PC-3 (cell line): ENCODE measurements around the gene NHLH1. TPM values are rescaled to one million over a fixed set of nuclear protein-coding genes. Genes with fewer than 3 reads are reported as not detected.
"Not testable (repeated sequence)": the region's sequence is repeated elsewhere in the genome, so short reads cannot be mapped to it uniquely, and the experiment has no call there.

ENCODE experiments used
- ATAC-seq: fragments of 200-7000 bp; cut with Tn5 transposase; 2 replicates; pipeline ENCODE4 v1.9.1; 2020; ENCODE audit warnings: mild to moderate bottlenecking, moderate library complexity
- BruUV-seq: library from RNA; stranded (reverse); fragments of 400-500 nt; replicated peaks from 2 replicates; lab custom pipeline; 2021; lab: Mats Ljungman, UMichigan
- CTCF ChIA-PET: fragments of 300-600 bp; sonication (Branson Sonifier 250); formaldehyde crosslinking; loops from one replicate; lab custom pipeline; 2022; ENCODE audit warnings: antibody characterized with exemption; lab: Charles Lee
- POLR2A ChIA-PET: fragments of 300-600 bp; sonication (Branson Sonifier 250); formaldehyde crosslinking; loops from one replicate; lab custom pipeline; 2022; ENCODE audit warnings: antibody characterized with exemption; ENCODE audit not compliant: unreplicated experiment; lab: Charles Lee
- DNase-seq: peaks from one replicate; pipeline ENCODE4 v3.0.0-alpha.2; 2015
- H2AFZ ChIP-seq: fragments of 300-600 bp; sonication (generic); 2 replicates; pipeline ENCODE4 v1.6.0; 2016; ENCODE audit warnings: antibody characterized with exemption, low read length
- H3F3A ChIP-seq: fragments of 300-600 bp; sonication (generic); one replicate; pipeline ENCODE4 v1.6.0; 2017; ENCODE audit warnings: antibody characterized with exemption, low read length, control low read depth, mild to moderate bottlenecking; ENCODE audit not compliant: unreplicated experiment
- H3K27ac ChIP-seq: fragments of 300-600 bp; sonication (generic); 2 replicates; pipeline ENCODE4 v1.5.1; 2016; ENCODE audit warnings: mild to moderate bottlenecking, low read length
- H3K27me3 ChIP-seq: fragments of 300-600 bp; sonication (generic); 2 replicates; pipeline ENCODE4 v1.6.1; 2016; ENCODE audit warnings: low read length, mixed read lengths
- H3K36me3 ChIP-seq: fragments of 300-600 bp; sonication (generic); 2 replicates; pipeline ENCODE4 v1.6.1; 2016; ENCODE audit warnings: low read depth, mixed run types, low read length, mixed read lengths
- H3K4me1 ChIP-seq: fragments of 300-600 bp; sonication (generic); 2 replicates; pipeline ENCODE4 v1.5.1; 2016; ENCODE audit warnings: low read length; ENCODE audit not compliant: insufficient read depth
- H3K4me2 ChIP-seq: fragments of 300-600 bp; sonication (generic); 2 replicates; pipeline ENCODE4 v1.6.0; 2016; ENCODE audit warnings: low read length
- H3K4me3 ChIP-seq: fragments of 300-600 bp; sonication (generic); 2 replicates; pipeline ENCODE4 v1.5.1; 2016; ENCODE audit warnings: mild to moderate bottlenecking, low read length, mixed read lengths
- H3K79me2 ChIP-seq: fragments of 300-600 bp; sonication (generic); 2 replicates; pipeline ENCODE4 v1.6.1; 2017; ENCODE audit warnings: low read length, mixed read lengths
- H3K9ac ChIP-seq: fragments of 300-600 bp; sonication (generic); 2 replicates; pipeline ENCODE4 v1.6.0; 2016; ENCODE audit warnings: mild to moderate bottlenecking, low read length
- H3K9me2 ChIP-seq: fragments of 300-600 bp; sonication (generic); replicated peaks from 2 replicates; pipeline ENCODE4 v1.6.1; 2016; ENCODE audit warnings: mixed run types, low read length, mixed read lengths
- H3K9me3 ChIP-seq: fragments of 300-600 bp; sonication (generic); 2 replicates; pipeline ENCODE4 v1.6.1; 2016; ENCODE audit warnings: low read length, mixed read lengths
- H4K20me1 ChIP-seq: fragments of 300-600 bp; sonication (generic); 2 replicates; pipeline ENCODE4 v1.6.1; 2016; ENCODE audit warnings: low read length, mixed read lengths
- CTCF ChIP-seq: fragments of 300-600 bp; sonication (generic); conservative IDR thresholded peaks from 2 replicates; pipeline ENCODE4 v1.5.1; 2017; ENCODE audit warnings: antibody characterized with exemption, low read depth, mild to moderate bottlenecking, low read length
- EZH2 ChIP-seq: fragments of 300-600 bp; sonication (generic); IDR thresholded peaks from one replicate; pipeline ENCODE4 v1.6.1; 2017; ENCODE audit warnings: antibody characterized with exemption, mild to moderate bottlenecking, low read length; ENCODE audit not compliant: unreplicated experiment
- EZH2phosphoT487 ChIP-seq: fragments of 300-600 bp; sonication (generic); IDR thresholded peaks from 2 replicates; pipeline ENCODE4 v1.6.1; 2018; ENCODE audit warnings: mild to moderate bottlenecking, antibody characterized with exemption, low read length, borderline replicate concordance
- intact Hi-C: fragments of 100-400 bp; cut with micrococcal nuclease; formaldehyde crosslinking; loops from 2 replicates; pipeline ENCODE4 v1.9.0; 2023
- total RNA-seq: library from RNA; depleted of rRNA; stranded (reverse); fragments of >200 nt; gene quantifications from 2 replicates; pipeline ENCODE4 v1.2.3, GENCODE V29; 2014

NHLH1 gene
- total RNA-seq, 1 experiment from 2014 or later = not detected

- intact Hi-C loops, H3K4me1 ChIP-seq, H3K9ac ChIP-seq, H3K9me3 ChIP-seq, POLR2A ChIA-PET, DNase-seq, H2AFZ ChIP-seq, H3K4me2 ChIP-seq, CTCF ChIA-PET, H3K4me3 ChIP-seq, H3K9me2 ChIP-seq, BruUV-seq, H3F3A ChIP-seq, H3K36me3 ChIP-seq, H4K20me1 ChIP-seq, H3K79me2 ChIP-seq, ATAC-seq, H3K27ac ChIP-seq: not testable (repeated sequence)
- peaks cover 39% of the 10 kb centered on the region for H3K27me3 ChIP-seq
Measured at GRCh38 chr1:160388406-160388805, 21.5 kb downstream of the NHLH1 start.

DNA sequence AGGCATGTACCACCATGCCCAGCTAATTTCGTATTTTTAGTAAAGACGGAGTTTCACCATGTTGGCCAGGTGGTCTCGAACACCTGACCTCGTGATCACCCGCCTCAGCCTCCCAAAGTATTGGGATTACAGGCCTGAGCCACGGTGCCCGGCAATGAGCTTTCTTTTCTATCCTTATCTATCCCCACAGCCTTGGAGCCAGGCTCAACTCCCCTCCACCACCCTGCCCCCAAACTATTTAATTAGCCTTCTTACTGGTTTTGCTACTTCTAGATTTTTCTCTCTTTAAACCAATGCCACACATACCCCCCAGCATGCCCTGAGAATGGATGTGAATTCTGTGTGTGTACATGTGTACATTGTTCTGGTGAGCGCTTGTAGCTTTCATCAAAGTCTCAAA is 27.8 kb downstream of the NHLH1 start:
- no peak overlapping the region for H3K27ac ChIP-seq
- intact Hi-C loops = no loop called here
- peaks cover 48% of the 10 kb centered on the region for H3K27me3 ChIP-seq
- H3F3A ChIP-seq = no peaks in the 10 kb centered on the region
- H3K9me2 ChIP-seq = no peaks in the 10 kb centered on the region
- H2AFZ ChIP-seq = no peak overlapping the region
- ChIA-PET POLR2A (no interaction called here), CTCF (no interaction called here)
- no peaks in the 10 kb centered on the region for H3K79me2 ChIP-seq
- no TSS peak for BruUV-seq
- ATAC-seq = no peak
- H3K9ac ChIP-seq = no peak overlapping the region
- no peak for TF ChIP-seq EZH2phosphoT487
- no peak for TF ChIP-seq CTCF
- TF ChIP-seq EZH2 = no peak
- no peaks in the 10 kb centered on the region for H3K36me3 ChIP-seq
- H3K4me1 ChIP-seq = no peaks in the 10 kb centered on the region
- H4K20me1 ChIP-seq = no peaks in the 10 kb centered on the region
- no peak overlapping the region for H3K4me2 ChIP-seq
- no peak overlapping the region for H3K4me3 ChIP-seq
- no peaks in the 10 kb centered on the region for H3K9me3 ChIP-seq
- DNase-seq = no peak

GRCh38 chr1:160397651-160398050 is 30.8 kb downstream of the NHLH1 start:
- H3K4me2 ChIP-seq = no peak overlapping the region
- BruUV-seq = no TSS peak
- TF ChIP-seq CTCF (no peak), EZH2 (no peak), EZH2phosphoT487 (no peak)
- intact Hi-C loops = no loop called here
- no peaks in the 10 kb centered on the region for H3K9me3 ChIP-seq
- peaks cover 55% of the 10 kb centered on the region for H3K27me3 ChIP-seq
- no peak for ATAC-seq
- H4K20me1 ChIP-seq = no peaks in the 10 kb centered on the region
- H3K27ac ChIP-seq = no peak overlapping the region
- ChIA-PET POLR2A (no interaction called here), CTCF (no interaction called here)
- no peak overlapping the region for H2AFZ ChIP-seq
- H3K4me3 ChIP-seq = no peak overlapping the region
- H3K79me2 ChIP-seq = no peaks in the 10 kb centered on the region
- H3K4me1 ChIP-seq = no peaks in the 10 kb centered on the region
- H3K9me2 ChIP-seq = no peaks in the 10 kb centered on the region
- DNase-seq = no peak
- no peaks in the 10 kb centered on the region for H3F3A ChIP-seq
- no peak overlapping the region for H3K9ac ChIP-seq
- no peaks in the 10 kb centered on the region for H3K36me3 ChIP-seq
